OCI-LY7 (cell line): Measurements from ENCODE around the gene SNRPD3.

Experiments used
- CTCF ChIP-seq: fragments of 200-600 bp; sonication (generic); conservative IDR thresholded peaks from 2 replicates; pipeline ENCODE4 v1.5.1; 2014; ENCODE audit warnings: mild to moderate bottlenecking, antibody characterized with exemption, low read length, moderate library complexity, mixed read lengths
- EZH2phosphoT487 ChIP-seq: fragments of 200-600 bp; sonication (generic); IDR thresholded peaks from 2 replicates; pipeline ENCODE4 v1.6.1; 2018; ENCODE audit warnings: low read depth, borderline replicate concordance, mild to moderate bottlenecking, mixed run types, antibody characterized with exemption, low read length, moderate library complexity, mixed read lengths

GRCh38 chr22:24554313-24555164 lies 1.3 kb upstream of the SNRPD3 start, which contains the start of gene GUCD1:
- TF ChIP-seq CTCF (no peak), EZH2phosphoT487 (no peak)
